K562 (cell line): ENCODE data around the gene ZDHHC5. TPM values are rescaled to one million over a fixed set of nuclear protein-coding genes. Genes with fewer than 3 reads are reported as not detected.

Source experiments
- FOXJ2 ChIP-seq: fragments of 200-800 bp; sonication (Bioruptor generic); IDR thresholded peaks from 2 replicates; pipeline ENCODE4 v1.6.1; 2016; ENCODE audit warnings: missing genetic modification characterization, missing compliant biosample characterization
- GTF2E2 ChIP-seq: fragments of 200-800 bp; sonication (Bioruptor generic); IDR thresholded peaks from 2 replicates; pipeline ENCODE4 v1.6.1; 2016; ENCODE audit warnings: missing genetic modification characterization, missing compliant biosample characterization
- KLF1 ChIP-seq: fragments of 450-650 bp; IDR thresholded peaks from 2 replicates; pipeline ENCODE4 v1.6.1; 2016; ENCODE audit warnings: missing genetic modification characterization, missing compliant biosample characterization
- KLF13 ChIP-seq: fragments of 450-650 bp; IDR thresholded peaks from 2 replicates; pipeline ENCODE4 v1.6.1; 2016; ENCODE audit warnings: missing genetic modification characterization, low read depth, mild to moderate bottlenecking, missing compliant biosample characterization, moderate library complexity, borderline replicate concordance
- MEF2D ChIP-seq: conservative IDR thresholded peaks from 2 replicates; pipeline ENCODE4 v1.6.1; 2016; ENCODE audit warnings: low read depth, missing genetic modification characterization, missing compliant biosample characterization
- ZNF174 ChIP-seq: fragments of 250-450 bp; sonication (Bioruptor Pico); IDR thresholded peaks from 2 replicates; pipeline ENCODE4 v1.4.0; 2020; ENCODE audit warnings: mild to moderate bottlenecking
- ZNF212 ChIP-seq: fragments of 450-650 bp; formaldehyde crosslinking; IDR thresholded peaks from 2 replicates; pipeline ENCODE4 v1.4.0; 2020; ENCODE audit warnings: mild to moderate bottlenecking
- polyA plus RNA-seq, 8 experiments: library from polyadenylated mRNA; depleted of rRNA in 4 of 8; stranded (reverse) in 5 of 8; unstranded in 3 of 8; fragments of >200 nt; fragmentation: Nextera tagmentation in 2 of 8; fragmentation: Illumina TruSeq in 1 of 8; extraction: Ambion mirVana in 2 of 8; extraction: Trizol in 1 of 8; gene quantifications; 2 replicates each; pipeline versions ENCODE4 v1.2.1 to v1.2.3, GENCODE V29; 2011 to 2014; ENCODE audit warnings: inconsistent platforms in 1 of 8, missing spikeins in 1 of 8
- total RNA-seq, 7 experiments: library from RNA; depleted of rRNA in 6 of 7; stranded (reverse); fragments of >200 nt in 6 of 7; fragmentation: Illumina TruSeq in 2 of 7; extraction: Trizol in 2 of 7; gene quantifications; 2 replicates each; pipeline versions ENCODE4 v1.2.1 to v1.2.3, GENCODE V29; 2011 to 2021; ENCODE audit warnings: low replicate concordance in 1 of 7
- TF ChIP-seq, protein P1 (sequence below), 2 experiments: fragments of 450-650 bp; formaldehyde crosslinking in 1 of 2; IDR thresholded peaks; 2 replicates each; pipeline versions ENCODE4 v1.4.0 to v1.6.1; 2014 to 2020; ENCODE audit warnings: mild to moderate bottlenecking in 2 of 2, borderline replicate concordance in 1 of 2, low read depth in 1 of 2
- TF ChIP-seq, protein P2 (sequence below), 2 experiments: fragments of 450-650 bp in 1 of 2; sonication (generic) in 1 of 2; formaldehyde crosslinking in 1 of 2; IDR thresholded peaks; 2 replicates each; pipeline versions ENCODE4 v1.7.1 to v1.9.0; 2016 to 2022; ENCODE audit warnings: inconsistent platforms in 1 of 2, mild to moderate bottlenecking in 1 of 2, missing genetic modification reagents in 1 of 2

ZDHHC5 gene
- total and polyA plus RNA-seq, 9 of the 15 experiments (the other 6 are each of a cell fraction or from before 2014, with no cell fraction given): 3.8 to 64.2 (median 35.9) TPM

DNA sequence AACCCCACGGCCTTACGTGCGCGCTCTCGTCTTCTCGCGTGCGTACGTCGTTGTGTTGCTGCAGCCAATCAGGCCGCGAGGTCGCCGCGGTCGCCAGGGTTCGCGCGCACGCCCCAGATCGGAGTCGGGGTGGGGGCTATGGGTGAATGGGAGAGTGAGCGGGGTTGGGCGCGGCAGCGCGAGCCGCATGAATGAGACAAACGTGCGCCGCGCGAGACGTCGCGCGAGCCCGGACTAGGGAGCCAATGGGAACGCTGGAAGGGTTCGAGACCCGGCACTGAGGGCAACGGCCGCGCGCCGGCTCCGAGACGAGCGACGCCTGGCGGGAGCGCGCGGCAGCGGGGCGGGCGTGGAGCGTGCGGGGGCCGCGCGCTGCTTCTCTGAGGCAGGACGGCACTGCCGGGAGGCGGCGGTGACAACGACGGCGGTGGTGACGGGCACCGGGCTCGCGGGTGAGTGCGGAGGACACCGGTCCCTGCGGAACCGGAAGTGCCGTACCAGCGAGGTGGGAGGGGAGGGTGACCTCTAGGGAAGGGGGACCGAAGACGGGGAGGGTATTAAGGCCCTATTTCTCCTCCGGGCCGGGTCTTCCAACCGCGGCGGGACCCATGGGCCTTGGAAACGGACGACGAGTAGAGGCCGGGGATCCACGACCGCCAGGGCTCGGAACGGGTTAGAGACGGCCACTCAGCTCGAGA is at the start of gene ZDHHC5 (continued):
- TF ChIP-seq, protein P1, sequence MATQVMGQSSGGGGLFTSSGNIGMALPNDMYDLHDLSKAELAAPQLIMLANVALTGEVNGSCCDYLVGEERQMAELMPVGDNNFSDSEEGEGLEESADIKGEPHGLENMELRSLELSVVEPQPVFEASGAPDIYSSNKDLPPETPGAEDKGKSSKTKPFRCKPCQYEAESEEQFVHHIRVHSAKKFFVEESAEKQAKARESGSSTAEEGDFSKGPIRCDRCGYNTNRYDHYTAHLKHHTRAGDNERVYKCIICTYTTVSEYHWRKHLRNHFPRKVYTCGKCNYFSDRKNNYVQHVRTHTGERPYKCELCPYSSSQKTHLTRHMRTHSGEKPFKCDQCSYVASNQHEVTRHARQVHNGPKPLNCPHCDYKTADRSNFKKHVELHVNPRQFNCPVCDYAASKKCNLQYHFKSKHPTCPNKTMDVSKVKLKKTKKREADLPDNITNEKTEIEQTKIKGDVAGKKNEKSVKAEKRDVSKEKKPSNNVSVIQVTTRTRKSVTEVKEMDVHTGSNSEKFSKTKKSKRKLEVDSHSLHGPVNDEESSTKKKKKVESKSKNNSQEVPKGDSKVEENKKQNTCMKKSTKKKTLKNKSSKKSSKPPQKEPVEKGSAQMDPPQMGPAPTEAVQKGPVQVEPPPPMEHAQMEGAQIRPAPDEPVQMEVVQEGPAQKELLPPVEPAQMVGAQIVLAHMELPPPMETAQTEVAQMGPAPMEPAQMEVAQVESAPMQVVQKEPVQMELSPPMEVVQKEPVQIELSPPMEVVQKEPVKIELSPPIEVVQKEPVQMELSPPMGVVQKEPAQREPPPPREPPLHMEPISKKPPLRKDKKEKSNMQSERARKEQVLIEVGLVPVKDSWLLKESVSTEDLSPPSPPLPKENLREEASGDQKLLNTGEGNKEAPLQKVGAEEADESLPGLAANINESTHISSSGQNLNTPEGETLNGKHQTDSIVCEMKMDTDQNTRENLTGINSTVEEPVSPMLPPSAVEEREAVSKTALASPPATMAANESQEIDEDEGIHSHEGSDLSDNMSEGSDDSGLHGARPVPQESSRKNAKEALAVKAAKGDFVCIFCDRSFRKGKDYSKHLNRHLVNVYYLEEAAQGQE (IDR thresholded peaks at IDR 0.05; ENCODE audit: borderline replicate concordance): peak; percentile 49
- TF ChIP-seq, protein P1 (CRISPR knock-in tag; IDR thresholded peaks at IDR 0.05; ENCODE audit: low read depth): peak; percentile 42; the same call in 1 of the 2 replicates
- peak; percentile 55; the same call in 1 of the 2 replicates for TF ChIP-seq GTF2E2
- peak; percentile 78 for TF ChIP-seq KLF1 (tag)
- TF ChIP-seq, protein P2, sequence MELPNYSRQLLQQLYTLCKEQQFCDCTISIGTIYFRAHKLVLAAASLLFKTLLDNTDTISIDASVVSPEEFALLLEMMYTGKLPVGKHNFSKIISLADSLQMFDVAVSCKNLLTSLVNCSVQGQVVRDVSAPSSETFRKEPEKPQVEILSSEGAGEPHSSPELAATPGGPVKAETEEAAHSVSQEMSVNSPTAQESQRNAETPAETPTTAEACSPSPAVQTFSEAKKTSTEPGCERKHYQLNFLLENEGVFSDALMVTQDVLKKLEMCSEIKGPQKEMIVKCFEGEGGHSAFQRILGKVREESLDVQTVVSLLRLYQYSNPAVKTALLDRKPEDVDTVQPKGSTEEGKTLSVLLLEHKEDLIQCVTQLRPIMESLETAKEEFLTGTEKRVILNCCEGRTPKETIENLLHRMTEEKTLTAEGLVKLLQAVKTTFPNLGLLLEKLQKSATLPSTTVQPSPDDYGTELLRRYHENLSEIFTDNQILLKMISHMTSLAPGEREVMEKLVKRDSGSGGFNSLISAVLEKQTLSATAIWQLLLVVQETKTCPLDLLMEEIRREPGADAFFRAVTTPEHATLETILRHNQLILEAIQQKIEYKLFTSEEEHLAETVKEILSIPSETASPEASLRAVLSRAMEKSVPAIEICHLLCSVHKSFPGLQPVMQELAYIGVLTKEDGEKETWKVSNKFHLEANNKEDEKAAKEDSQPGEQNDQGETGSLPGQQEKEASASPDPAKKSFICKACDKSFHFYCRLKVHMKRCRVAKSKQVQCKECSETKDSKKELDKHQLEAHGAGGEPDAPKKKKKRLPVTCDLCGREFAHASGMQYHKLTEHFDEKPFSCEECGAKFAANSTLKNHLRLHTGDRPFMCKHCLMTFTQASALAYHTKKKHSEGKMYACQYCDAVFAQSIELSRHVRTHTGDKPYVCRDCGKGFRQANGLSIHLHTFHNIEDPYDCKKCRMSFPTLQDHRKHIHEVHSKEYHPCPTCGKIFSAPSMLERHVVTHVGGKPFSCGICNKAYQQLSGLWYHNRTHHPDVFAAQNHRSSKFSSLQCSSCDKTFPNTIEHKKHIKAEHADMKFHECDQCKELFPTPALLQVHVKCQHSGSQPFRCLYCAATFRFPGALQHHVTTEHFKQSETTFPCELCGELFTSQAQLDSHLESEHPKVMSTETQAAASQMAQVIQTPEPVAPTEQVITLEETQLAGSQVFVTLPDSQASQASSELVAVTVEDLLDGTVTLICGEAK (IDR thresholded peaks at IDR 0.05): peak; percentile 83
- TF ChIP-seq, protein P2 (CRISPR knock-in tag; IDR thresholded peaks at IDR 0.05): no peak
- TF ChIP-seq ZNF174 (CRISPR knock-in tag): no peak
- TF ChIP-seq KLF13 (tag): peak; percentile 79
- TF ChIP-seq FOXJ2 (tag): no peak
- TF ChIP-seq ZNF212 (CRISPR knock-in tag): no peak
- no peak for TF ChIP-seq MEF2D (tag)
